SH-SY5Y (cell line): ENCODE results near the gene DRC1.

Experiments
- GATA2 ChIP-seq: IDR thresholded peaks from 2 replicates; pipeline ENCODE4 v1.6.1; 2011; ENCODE audit warnings: mild to moderate bottlenecking, low read depth, low read length
- GATA3 ChIP-seq: IDR thresholded peaks from 2 replicates; pipeline ENCODE4 v1.6.1; 2011; ENCODE audit warnings: low read depth, mild to moderate bottlenecking, low read length, moderate library complexity

- TF ChIP-seq GATA2 = no peak
- TF ChIP-seq GATA3 = no peak
These were observed 38.4 kb upstream of the DRC1 start for GRCh38 chr2:26363323-26363722.
